Cardiac muscle cell (in vitro differentiated cells and primary cell): ENCODE data around the gene SYT15. TPM values are rescaled to one million over a fixed set of nuclear protein-coding genes. Genes with fewer than 3 reads are reported as not detected.

Experiments
- DNase-seq, 2 donors: peaks; one replicate each; pipeline versions ENCODE4 v3.0.0 to v3.0.0-alpha.2; 2010 to 2017; ENCODE audit warnings: low read depth in 1 of 2, low spot score in 1 of 2
- H3K27ac ChIP-seq: fragments of 200-600 bp; sonication (generic); 2 replicates; pipeline ENCODE4 v1.5.1; 2016
- H3K27me3 ChIP-seq: fragments of 200-600 bp; sonication (generic); 2 replicates; pipeline ENCODE4 v1.6.0; 2016; ENCODE audit warnings: control low read depth
- H3K36me3 ChIP-seq: fragments of 200-600 bp; sonication (generic); 2 replicates; pipeline ENCODE4 v1.5.1; 2016; ENCODE audit warnings: control low read depth
- H3K4me1 ChIP-seq: fragments of 200-600 bp; sonication (generic); 2 replicates; pipeline ENCODE4 v1.8.1; 2017; ENCODE audit warnings: low read depth, mild to moderate bottlenecking, mixed run types
- H3K4me3 ChIP-seq: fragments of 200-600 bp; sonication (generic); 2 replicates; pipeline ENCODE4 v1.5.1; 2016; ENCODE audit warnings: mild to moderate bottlenecking
- H3K9me3 ChIP-seq: fragments of 200-600 bp; sonication (generic); 2 replicates; pipeline ENCODE4 v1.5.1; 2017; ENCODE audit warnings: low read depth, mild to moderate bottlenecking, control low read depth
- CTCF ChIP-seq: IDR thresholded peaks from 2 replicates; pipeline ENCODE4 v1.5.1; 2012; ENCODE audit warnings: low read depth, mild to moderate bottlenecking, low read length
- polyA plus RNA-seq: library from polyadenylated mRNA; unstranded; fragments of >200 nt; fragmentation: Nextera tagmentation; extraction: Ambion mirVana; gene quantifications from 2 replicates; pipeline ENCODE4 v1.2.1, GENCODE V29; 2016
- total RNA-seq: library from RNA; depleted of rRNA; stranded (reverse); fragments of >200 nt; gene quantifications from 2 replicates; pipeline ENCODE4 v1.2.3, GENCODE V29; 2016

The SYT15 gene
- total and polyA plus RNA-seq, 2 experiments from 2014 or later = 0.27 to 0.71 TPM

GRCh38 chr10:46550795-46551700, 27.9 kb upstream of the SYT15 start:
- H3K27ac ChIP-seq = no peak overlapping the region
- no peak for DNase-seq
- no peaks in the 10 kb centered on the region for H3K9me3 ChIP-seq
- no peak for TF ChIP-seq CTCF
- H3K27me3 ChIP-seq = peaks cover 14% of the 10 kb centered on the region
- H3K4me1 ChIP-seq = no peaks in the 10 kb centered on the region
- no peak overlapping the region for H3K4me3 ChIP-seq
- H3K36me3 ChIP-seq = no peaks in the 10 kb centered on the region

- no peak overlapping the region for H3K27ac ChIP-seq
- peaks cover 23% of the 10 kb centered on the region for H3K27me3 ChIP-seq
- no peaks in the 10 kb centered on the region for H3K36me3 ChIP-seq
- H3K9me3 ChIP-seq = no peaks in the 10 kb centered on the region
- no peak for DNase-seq
- no peaks in the 10 kb centered on the region for H3K4me1 ChIP-seq
- no peak overlapping the region for H3K4me3 ChIP-seq
- no peak for TF ChIP-seq CTCF
These were observed 27.0 kb upstream of the SYT15 start for GRCh38 chr10:46551701-46552525.

- Histone ChIP-seq H3K36me3 (no peaks in the 10 kb centered on the region), H3K4me3 (no peak overlapping the region), H3K4me1 (no peaks in the 10 kb centered on the region), H3K27ac (no peak overlapping the region), H3K9me3 (no peaks in the 10 kb centered on the region), H3K27me3 (peaks cover 30% of the 10 kb centered on the region)
- no peak for TF ChIP-seq CTCF
- DNase-seq = no peak
These were observed 26.2 kb upstream of the SYT15 start for GRCh38 chr10:46552526-46553237.

GRCh38 chr10:46553238-46554049, 25.5 kb upstream of the SYT15 start:
- DNase-seq = no peak
- no peak overlapping the region for H3K4me3 ChIP-seq
- peaks cover 38% of the 10 kb centered on the region for H3K27me3 ChIP-seq
- H3K4me1 ChIP-seq = no peaks in the 10 kb centered on the region
- H3K27ac ChIP-seq = no peak overlapping the region
- no peaks in the 10 kb centered on the region for H3K36me3 ChIP-seq
- H3K9me3 ChIP-seq = no peaks in the 10 kb centered on the region
- TF ChIP-seq CTCF = no peak
